Measurements from ENCODE around the gene MRPL2.

MRPL2 gene

DNA sequence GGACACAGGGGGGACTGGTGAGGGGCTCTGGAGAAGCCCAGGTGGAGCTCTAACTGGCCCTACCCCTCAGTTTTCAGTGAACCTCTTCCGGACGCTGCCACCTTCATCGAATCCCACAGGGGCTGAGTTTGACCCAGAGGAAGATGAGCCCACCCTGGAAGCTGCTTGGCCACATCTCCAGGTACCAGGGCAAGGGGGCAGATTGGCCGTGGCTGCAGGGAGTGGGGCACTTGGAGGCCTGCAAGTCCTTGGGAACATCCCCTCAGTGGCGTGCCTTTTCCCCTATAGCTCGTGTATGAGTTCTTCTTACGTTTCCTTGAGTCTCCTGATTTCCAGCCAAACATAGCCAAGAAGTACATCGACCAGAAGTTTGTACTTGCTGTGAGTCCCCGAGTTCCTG lies 52.1 kb downstream of the MRPL2 start:
- Histone ChIP-seq H3K27me3 (no peaks in the 10 kb centered on the region), H3K9me3 (no peaks in the 10 kb centered on the region), H3K36me3 (peaks cover 62% of the 10 kb centered on the region), H3K4me3 (ENCODE audit: low read depth in 1 of 2, low read length in 1 of 2) (no peak overlapping the region), H3K4me1 (ENCODE audit: control insufficient read depth in 1 of 2, insufficient read depth in 1 of 2, low read depth in 1 of 2, low read length in 1 of 2) (no peaks in the 10 kb centered on the region), H3K27ac (no peak overlapping the region)
- TF ChIP-seq, protein P1, sequence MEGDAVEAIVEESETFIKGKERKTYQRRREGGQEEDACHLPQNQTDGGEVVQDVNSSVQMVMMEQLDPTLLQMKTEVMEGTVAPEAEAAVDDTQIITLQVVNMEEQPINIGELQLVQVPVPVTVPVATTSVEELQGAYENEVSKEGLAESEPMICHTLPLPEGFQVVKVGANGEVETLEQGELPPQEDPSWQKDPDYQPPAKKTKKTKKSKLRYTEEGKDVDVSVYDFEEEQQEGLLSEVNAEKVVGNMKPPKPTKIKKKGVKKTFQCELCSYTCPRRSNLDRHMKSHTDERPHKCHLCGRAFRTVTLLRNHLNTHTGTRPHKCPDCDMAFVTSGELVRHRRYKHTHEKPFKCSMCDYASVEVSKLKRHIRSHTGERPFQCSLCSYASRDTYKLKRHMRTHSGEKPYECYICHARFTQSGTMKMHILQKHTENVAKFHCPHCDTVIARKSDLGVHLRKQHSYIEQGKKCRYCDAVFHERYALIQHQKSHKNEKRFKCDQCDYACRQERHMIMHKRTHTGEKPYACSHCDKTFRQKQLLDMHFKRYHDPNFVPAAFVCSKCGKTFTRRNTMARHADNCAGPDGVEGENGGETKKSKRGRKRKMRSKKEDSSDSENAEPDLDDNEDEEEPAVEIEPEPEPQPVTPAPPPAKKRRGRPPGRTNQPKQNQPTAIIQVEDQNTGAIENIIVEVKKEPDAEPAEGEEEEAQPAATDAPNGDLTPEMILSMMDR (IDR thresholded peaks at IDR 0.05): no peak

DNA sequence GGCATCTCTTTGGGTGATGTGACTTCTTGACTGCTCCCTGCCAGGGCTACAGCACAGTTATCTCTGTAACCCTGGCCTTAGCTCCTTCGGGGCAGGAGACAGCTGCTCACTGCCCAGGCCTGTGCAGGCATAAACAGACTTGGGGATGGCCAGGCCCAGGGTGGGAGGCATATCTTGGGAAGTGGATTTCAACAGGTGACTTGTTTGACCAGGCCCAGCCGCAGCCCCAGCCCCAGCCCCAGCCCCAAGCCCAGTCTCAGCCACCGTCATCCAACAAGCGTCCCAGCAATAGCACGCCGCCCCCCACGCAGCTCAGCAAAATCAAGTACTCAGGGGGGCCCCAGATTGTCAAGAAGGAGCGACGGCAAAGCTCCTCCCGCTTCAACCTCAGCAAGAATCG lies 53.0 kb downstream of the MRPL2 start:
- TF ChIP-seq, protein P1 (IDR thresholded peaks at IDR 0.05): no peak

DNA sequence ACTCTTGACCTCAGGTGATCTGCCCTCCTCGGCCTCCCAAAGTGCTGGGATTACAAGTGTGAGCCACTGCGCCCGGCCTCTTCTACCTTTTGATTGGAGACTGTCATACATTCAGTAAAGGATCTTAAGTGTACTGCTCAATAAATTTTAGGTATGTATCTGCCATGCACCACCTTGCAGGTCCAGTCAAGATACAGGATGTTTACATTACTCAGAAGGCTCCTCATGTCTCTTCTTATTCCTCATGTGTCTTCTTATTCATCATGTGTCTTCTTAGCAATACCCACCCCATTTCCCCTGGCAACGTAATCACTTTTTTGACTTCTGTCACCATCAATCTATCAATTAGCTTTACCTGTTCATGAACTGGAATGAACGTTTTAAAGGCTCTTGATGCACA lies 53.4 kb downstream of the MRPL2 start:
- Histone ChIP-seq H3K27ac (no peak overlapping the region), H3K36me3 (peaks cover 49% of the 10 kb centered on the region), H3K4me3 (ENCODE audit: low read depth in 1 of 2, low read length in 1 of 2) (no peak overlapping the region), H3K4me1 (ENCODE audit: control insufficient read depth in 1 of 2, insufficient read depth in 1 of 2, low read depth in 1 of 2, low read length in 1 of 2) (no peaks in the 10 kb centered on the region), H3K9me3 (no peaks in the 10 kb centered on the region), H3K27me3 (no peaks in the 10 kb centered on the region)
- TF ChIP-seq, protein P1 (IDR thresholded peaks at IDR 0.05): no peak

More for the DNA sequence above, 53.0 kb downstream of the MRPL2 start:
- Histone ChIP-seq H3K27me3 (no peaks in the 10 kb centered on the region), H3K36me3 (peaks cover 53% of the 10 kb centered on the region), H3K4me1 (ENCODE audit: control insufficient read depth in 1 of 2, insufficient read depth in 1 of 2, low read depth in 1 of 2, low read length in 1 of 2) (no peaks in the 10 kb centered on the region), H3K9me3 (no peaks in the 10 kb centered on the region), H3K4me3 (ENCODE audit: low read depth in 1 of 2, low read length in 1 of 2) (no peak overlapping the region), H3K27ac (no peak overlapping the region)
